ENCODE data around the gene SAMD5. TPM values are rescaled to one million over a fixed set of nuclear protein-coding genes. Genes with fewer than 3 reads are reported as not detected.

SAMD5 gene
- total RNA-seq, 1 experiment from 2014 or later: 2.6 TPM

DNA sequence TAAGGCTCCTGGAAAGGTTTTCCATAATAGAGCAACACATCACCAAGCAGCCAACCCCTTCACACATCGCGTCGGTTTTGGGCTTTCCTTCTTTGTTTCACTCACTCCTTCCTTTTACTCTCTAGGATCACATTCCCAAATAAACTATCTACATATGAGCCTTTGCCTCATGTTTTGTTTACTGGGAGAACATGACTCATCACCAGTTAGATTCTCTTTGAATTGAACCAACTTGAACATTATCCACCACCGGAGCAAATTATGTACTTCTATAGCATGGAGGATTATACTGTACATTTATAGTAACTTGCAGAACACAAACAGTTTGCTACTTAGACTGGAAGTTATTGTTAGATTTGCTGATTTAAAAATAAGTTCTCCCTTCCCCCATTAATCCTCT lies 41.0 kb downstream of the SAMD5 start:
- H3K9me3 Mint-ChIP-seq (ENCODE audit: unreplicated experiment): peaks cover 7% of the 10 kb centered on the region
- TF ChIP-seq CTCF (IDR thresholded peaks at IDR 0.05; ENCODE audit: unreplicated experiment): no peak
- peaks cover 11% of the 10 kb centered on the region for H3K4me1 Mint-ChIP-seq (ENCODE audit: insufficient read depth, unreplicated experiment)
- peaks cover 4% of the 10 kb centered on the region for H3K36me3 Mint-ChIP-seq (ENCODE audit: insufficient read depth, unreplicated experiment)
- no peaks in the 10 kb centered on the region for H3K27me3 Mint-ChIP-seq (ENCODE audit: insufficient read depth, unreplicated experiment)
- CTCF ChIA-PET: interaction anchor here (0.7 to 1.6 kb wide), 2 partner anchors 43 to 865 kb away, joined by 3 to 4 read pairs; no protein-coding TSS in a partner anchor
- BruUV-seq (replicated peaks): no TSS peak
- no peak for DNase-seq (ENCODE audit: unreplicated experiment)
- POLR2A ChIA-PET: interaction anchor here (1.2 kb wide), 1 partner anchor 13 kb away, joined by 3 read pairs; no protein-coding TSS in a partner anchor
- no peak overlapping the region for H3K4me3 Mint-ChIP-seq (ENCODE audit: unreplicated experiment)
- intact Hi-C loops (cut with micrococcal nuclease): no loop called here
- no peak overlapping the region for H3K27ac Mint-ChIP-seq (ENCODE audit: low read depth, unreplicated experiment)

- CTCF ChIA-PET: no interaction called here
- intact Hi-C loops (cut with micrococcal nuclease): no loop called here
- TF ChIP-seq CTCF (IDR thresholded peaks at IDR 0.05; ENCODE audit: unreplicated experiment): no peak
- Mint-ChIP-seq H3K9me3 (ENCODE audit: unreplicated experiment) (peaks cover 7% of the 10 kb centered on the region), H3K27me3 (ENCODE audit: insufficient read depth, unreplicated experiment) (no peaks in the 10 kb centered on the region), H3K27ac (ENCODE audit: low read depth, unreplicated experiment) (no peak overlapping the region), H3K36me3 (ENCODE audit: insufficient read depth, unreplicated experiment) (peaks cover 4% of the 10 kb centered on the region), H3K4me3 (ENCODE audit: unreplicated experiment) (no peak overlapping the region), H3K4me1 (ENCODE audit: insufficient read depth, unreplicated experiment) (peaks cover 11% of the 10 kb centered on the region)
- POLR2A ChIA-PET: no interaction called here
- DNase-seq (ENCODE audit: unreplicated experiment): no peak
- no TSS peak for BruUV-seq (replicated peaks)
These were observed 43.5 kb downstream of the SAMD5 start for GRCh38 chr6:147551976-147552375.

- Mint-ChIP-seq H3K36me3 (ENCODE audit: insufficient read depth, unreplicated experiment) (peaks cover 4% of the 10 kb centered on the region), H3K9me3 (ENCODE audit: unreplicated experiment) (peaks cover 7% of the 10 kb centered on the region), H3K4me3 (ENCODE audit: unreplicated experiment) (no peak overlapping the region), H3K4me1 (ENCODE audit: insufficient read depth, unreplicated experiment) (peaks cover 11% of the 10 kb centered on the region), H3K27ac (ENCODE audit: low read depth, unreplicated experiment) (no peak overlapping the region), H3K27me3 (ENCODE audit: insufficient read depth, unreplicated experiment) (no peaks in the 10 kb centered on the region)
- no peak for TF ChIP-seq CTCF (IDR thresholded peaks at IDR 0.05; ENCODE audit: unreplicated experiment)
- no peak for DNase-seq (ENCODE audit: unreplicated experiment)
- ChIA-PET CTCF (no interaction called here), POLR2A (no interaction called here)
- no TSS peak for BruUV-seq (replicated peaks)
- intact Hi-C loops (cut with micrococcal nuclease): no loop called here
These were observed 44.6 kb downstream of the SAMD5 start for GRCh38 chr6:147553099-147553498.

DNA sequence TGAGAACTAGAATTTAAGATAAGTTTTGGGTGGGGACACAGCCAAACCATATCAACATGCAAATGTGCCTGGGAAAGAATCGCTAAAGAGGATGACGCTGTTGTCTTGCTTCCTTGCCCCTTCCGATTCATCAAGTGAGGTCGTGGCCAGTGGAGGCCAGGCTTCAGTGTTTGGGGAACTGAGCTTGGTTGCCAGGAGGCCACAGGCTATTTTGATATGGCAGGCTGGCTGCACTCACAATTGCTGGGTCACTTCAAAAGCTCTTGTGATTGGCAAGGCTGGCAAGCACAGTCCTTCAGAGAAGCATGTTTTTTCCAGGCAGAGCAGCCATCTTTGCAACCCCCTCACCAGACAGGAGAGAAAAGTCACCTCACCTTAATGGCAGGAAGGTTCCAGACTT lies 45.8 kb downstream of the SAMD5 start:
- H3K4me3 Mint-ChIP-seq (ENCODE audit: unreplicated experiment): no peak overlapping the region
- H3K4me1 Mint-ChIP-seq (ENCODE audit: insufficient read depth, unreplicated experiment): peaks cover 5% of the 10 kb centered on the region
- no peaks in the 10 kb centered on the region for H3K27me3 Mint-ChIP-seq (ENCODE audit: insufficient read depth, unreplicated experiment)
- ChIA-PET POLR2A (interaction anchor here (1.0 kb wide), 2 partner anchors 11 to 13 kb away, joined by 3 read pairs; no protein-coding TSS in a partner anchor), CTCF (no interaction called here)
- no peak overlapping the region for H3K27ac Mint-ChIP-seq (ENCODE audit: low read depth, unreplicated experiment)
- no peak for DNase-seq (ENCODE audit: unreplicated experiment)
- intact Hi-C loops (cut with micrococcal nuclease): no loop called here
- no TSS peak for BruUV-seq (replicated peaks)
- peaks cover 4% of the 10 kb centered on the region for H3K36me3 Mint-ChIP-seq (ENCODE audit: insufficient read depth, unreplicated experiment)
- no peak for TF ChIP-seq CTCF (IDR thresholded peaks at IDR 0.05; ENCODE audit: unreplicated experiment)
- H3K9me3 Mint-ChIP-seq (ENCODE audit: unreplicated experiment): peaks cover 6% of the 10 kb centered on the region
